HEK293T (cell line): ENCODE data around the gene CYP2W1.

Experiments
- ELF4 ChIP-seq: fragments of 450-650 bp; IDR thresholded peaks from 2 replicates; pipeline ENCODE4 v1.6.1; 2017; ENCODE audit warnings: antibody characterized with exemption
- FOXA1 ChIP-seq: fragments of 450-650 bp; IDR thresholded peaks from 2 replicates; pipeline ENCODE4 v1.6.1; 2016; ENCODE audit warnings: mild to moderate bottlenecking
- L3MBTL2 ChIP-seq: fragments of 450-650 bp; conservative IDR thresholded peaks from 2 replicates; pipeline ENCODE4 v1.6.1; 2016; ENCODE audit warnings: mild to moderate bottlenecking
- NFRKB ChIP-seq: fragments of 450-650 bp; IDR thresholded peaks from 2 replicates; pipeline ENCODE4 v1.6.1; 2016; ENCODE audit warnings: mild to moderate bottlenecking, moderate library complexity
- SUZ12 ChIP-seq: fragments of 450-650 bp; IDR thresholded peaks from 2 replicates; pipeline ENCODE4 v1.6.1; 2016; ENCODE audit warnings: mild to moderate bottlenecking
- ZNF384 ChIP-seq: fragments of 450-650 bp; IDR thresholded peaks from 2 replicates; pipeline ENCODE4 v1.6.1; 2016

DNA sequence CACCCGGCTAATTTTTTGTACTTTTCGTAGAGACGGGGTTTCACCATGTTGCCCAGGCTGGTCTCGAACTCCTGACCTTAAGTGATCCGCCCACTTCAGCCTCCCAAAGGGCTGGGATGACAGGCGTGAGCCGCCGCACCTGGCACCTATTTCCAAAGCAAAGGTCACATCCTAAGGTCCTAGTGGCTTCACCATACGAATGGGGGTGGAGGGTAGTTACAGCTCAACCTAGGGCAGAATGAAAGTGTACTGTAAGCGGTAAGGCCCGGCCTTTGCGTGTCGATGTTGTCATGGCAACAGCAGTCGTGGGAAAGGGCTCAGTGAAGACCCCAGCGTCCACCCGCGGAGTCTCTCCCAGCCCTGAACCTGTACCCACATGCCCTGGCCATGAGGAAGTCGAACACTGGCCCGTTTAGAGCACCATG is 6.1 kb upstream of the CYP2W1 start:
- TF ChIP-seq NFRKB (no peak), FOXA1 (no peak), L3MBTL2 (no peak), SUZ12 (no peak), ZNF384 (no peak), ELF4 (no peak)
